Renal cortex interstitium (tissue), 15 donors: ENCODE measurements around the gene B4GALT2. TPM values are rescaled to one million over a fixed set of nuclear protein-coding genes. Genes with fewer than 3 reads are reported as not detected.

ENCODE experiments used
- DNase-seq, 11 donors: peaks; one replicate each; pipeline ENCODE4 v3.0.0-alpha.2; 2013; ENCODE audit warnings: low read depth in 9 of 11, low spot score in 4 of 11; ENCODE audit errors: extremely low read depth in 1 of 11
- long read RNA-seq, 16 experiments: transcript quantifications; one replicate each; lab custom pipeline, GENCODE V29; 2026
- polyA plus RNA-seq, 3 donors: library from polyadenylated mRNA; unstranded; fragments of 120-200 nt; gene quantifications; one replicate each; pipeline ENCODE4 v1.2.1, GENCODE V29; 2013; ENCODE audit not compliant: insufficient read length in 3 of 3

Gene B4GALT2, protein sequence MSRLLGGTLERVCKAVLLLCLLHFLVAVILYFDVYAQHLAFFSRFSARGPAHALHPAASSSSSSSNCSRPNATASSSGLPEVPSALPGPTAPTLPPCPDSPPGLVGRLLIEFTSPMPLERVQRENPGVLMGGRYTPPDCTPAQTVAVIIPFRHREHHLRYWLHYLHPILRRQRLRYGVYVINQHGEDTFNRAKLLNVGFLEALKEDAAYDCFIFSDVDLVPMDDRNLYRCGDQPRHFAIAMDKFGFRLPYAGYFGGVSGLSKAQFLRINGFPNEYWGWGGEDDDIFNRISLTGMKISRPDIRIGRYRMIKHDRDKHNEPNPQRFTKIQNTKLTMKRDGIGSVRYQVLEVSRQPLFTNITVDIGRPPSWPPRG
- 10 to 100 TPM; 29.5 to 46.9 (median 38.4) TPM for polyA plus RNA-seq
- long read RNA-seq, donor 1, transcript B4GALT2-203 (7 exons, 2,203 nt): major isoform, 14 of 14 reads
- long read RNA-seq, donor 1, partial matches to known transcripts: 0 of 14 reads
- long read RNA-seq, donor 1, other reads (novel, unspliced or antisense): 0 of 14 reads
- long read RNA-seq, donor 2, transcript B4GALT2-203 (7 exons, 2,203 nt): major isoform, 11 of 11 reads
- long read RNA-seq, donor 2, partial matches to known transcripts: 0 of 11 reads
- long read RNA-seq, donor 2, other reads (novel, unspliced or antisense): 0 of 11 reads
- long read RNA-seq, donor 3, transcript B4GALT2-203 (7 exons, 2,203 nt): major isoform, 18 of 29 reads
- long read RNA-seq, donor 3, partial matches to known transcripts: 9 of 29 reads
- long read RNA-seq, donor 3, other reads (novel, unspliced or antisense): 0 of 29 reads
- long read RNA-seq, donor 4, transcript B4GALT2-203 (7 exons, 2,203 nt): major isoform, 12 of 19 reads
- long read RNA-seq, donor 4, partial matches to known transcripts: 7 of 19 reads
- long read RNA-seq, donor 4, other reads (novel, unspliced or antisense): 0 of 19 reads
- long read RNA-seq, donor 5: 0 reads
- long read RNA-seq, donor 6, transcript B4GALT2-203 (7 exons, 2,203 nt): major isoform, 11 of 12 reads
- long read RNA-seq, donor 6, partial matches to known transcripts: 0 of 12 reads
- long read RNA-seq, donor 6, other reads (novel, unspliced or antisense): 0 of 12 reads
- long read RNA-seq, donor 7, transcript B4GALT2-203 (7 exons, 2,203 nt): major isoform, 9 of 33 reads
- long read RNA-seq, donor 7, partial matches to known transcripts: 22 of 33 reads
- long read RNA-seq, donor 7, other reads (novel, unspliced or antisense): 0 of 33 reads
- long read RNA-seq, donor 8, transcript B4GALT2-203 (7 exons, 2,203 nt): major isoform, 26 of 33 reads
- long read RNA-seq, donor 8, partial matches to known transcripts: 7 of 33 reads
- long read RNA-seq, donor 8, other reads (novel, unspliced or antisense): 0 of 33 reads
- long read RNA-seq, donor 9, transcript B4GALT2-203 (7 exons, 2,203 nt): major isoform, 8 of 18 reads
- long read RNA-seq, donor 9, partial matches to known transcripts: 9 of 18 reads
- long read RNA-seq, donor 9, other reads (novel, unspliced or antisense): 0 of 18 reads
- long read RNA-seq, donor 10, transcript B4GALT2-203 (7 exons, 2,203 nt): major isoform, 13 of 22 reads
- long read RNA-seq, donor 10, partial matches to known transcripts: 9 of 22 reads
- long read RNA-seq, donor 10, other reads (novel, unspliced or antisense): 0 of 22 reads
- long read RNA-seq, donor 11, transcript B4GALT2-203 (7 exons, 2,203 nt): major isoform, 12 of 19 reads
- long read RNA-seq, donor 11, partial matches to known transcripts: 7 of 19 reads
- long read RNA-seq, donor 11, other reads (novel, unspliced or antisense): 0 of 19 reads
- long read RNA-seq, donor 12, partial matches to known transcripts: 0 of 1 reads
- long read RNA-seq, donor 12, other reads (novel, unspliced or antisense): 0 of 1 reads
- long read RNA-seq, donor 13, transcript B4GALT2-203 (7 exons, 2,203 nt): major isoform, 19 of 51 reads
- long read RNA-seq, donor 13, partial matches to known transcripts: 32 of 51 reads
- long read RNA-seq, donor 13, other reads (novel, unspliced or antisense): 0 of 51 reads
- long read RNA-seq, donor 14, transcript B4GALT2-203 (7 exons, 2,203 nt): major isoform, 16 of 17 reads
- long read RNA-seq, donor 14, partial matches to known transcripts: 0 of 17 reads
- long read RNA-seq, donor 14, other reads (novel, unspliced or antisense): 0 of 17 reads
- long read RNA-seq, donor 15, partial matches to known transcripts: 0 of 3 reads
- long read RNA-seq, donor 15, other reads (novel, unspliced or antisense): 0 of 3 reads
- long read RNA-seq, donor 16, transcript B4GALT2-203 (7 exons, 2,203 nt): major isoform, 33 of 61 reads
- long read RNA-seq, donor 16, partial matches to known transcripts: 28 of 61 reads
- long read RNA-seq, donor 16, other reads (novel, unspliced or antisense): 0 of 61 reads

DNA sequence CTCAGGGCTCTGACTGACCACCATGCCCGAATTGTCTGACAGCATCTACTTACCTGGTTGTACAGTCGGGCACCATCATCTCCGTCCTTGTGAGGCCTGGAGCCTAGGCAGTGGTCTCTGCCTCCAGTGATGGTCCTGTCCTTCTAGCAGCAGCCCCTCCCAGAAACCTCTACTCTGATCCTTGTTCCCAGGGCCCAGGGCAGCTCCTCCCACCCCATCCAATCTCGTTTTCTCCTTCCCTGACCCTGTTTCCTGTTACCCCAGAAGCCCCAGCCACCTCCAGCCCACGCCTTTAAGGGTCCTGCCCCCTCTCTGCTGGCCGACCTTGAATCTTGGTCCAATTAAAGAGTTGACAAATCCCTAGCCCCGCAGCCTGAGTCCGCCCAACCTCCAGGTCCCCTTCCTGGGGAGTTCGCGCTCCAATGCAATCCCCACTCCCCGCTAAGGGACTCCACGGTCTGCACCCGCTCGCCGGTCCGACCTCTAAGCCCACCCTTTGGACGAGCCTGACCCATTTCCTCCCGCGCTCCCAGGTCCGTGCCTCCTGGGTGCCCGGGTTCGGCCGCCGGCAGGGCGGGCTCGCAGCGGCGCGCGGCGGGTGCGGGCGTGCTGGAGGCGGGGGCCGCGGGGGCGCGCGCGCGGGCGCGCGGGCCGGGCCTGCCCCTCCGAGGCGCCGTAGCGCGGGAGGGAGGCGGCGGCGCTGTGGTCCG is at the start of gene B4GALT2:
B4GALT2 (plus strand) TSS at position 660 of the 710 bp plus-strand sequence. CDS start 1,951 bp downstream, outside the sequence.
- DNase-seq: no peak

DNA sequence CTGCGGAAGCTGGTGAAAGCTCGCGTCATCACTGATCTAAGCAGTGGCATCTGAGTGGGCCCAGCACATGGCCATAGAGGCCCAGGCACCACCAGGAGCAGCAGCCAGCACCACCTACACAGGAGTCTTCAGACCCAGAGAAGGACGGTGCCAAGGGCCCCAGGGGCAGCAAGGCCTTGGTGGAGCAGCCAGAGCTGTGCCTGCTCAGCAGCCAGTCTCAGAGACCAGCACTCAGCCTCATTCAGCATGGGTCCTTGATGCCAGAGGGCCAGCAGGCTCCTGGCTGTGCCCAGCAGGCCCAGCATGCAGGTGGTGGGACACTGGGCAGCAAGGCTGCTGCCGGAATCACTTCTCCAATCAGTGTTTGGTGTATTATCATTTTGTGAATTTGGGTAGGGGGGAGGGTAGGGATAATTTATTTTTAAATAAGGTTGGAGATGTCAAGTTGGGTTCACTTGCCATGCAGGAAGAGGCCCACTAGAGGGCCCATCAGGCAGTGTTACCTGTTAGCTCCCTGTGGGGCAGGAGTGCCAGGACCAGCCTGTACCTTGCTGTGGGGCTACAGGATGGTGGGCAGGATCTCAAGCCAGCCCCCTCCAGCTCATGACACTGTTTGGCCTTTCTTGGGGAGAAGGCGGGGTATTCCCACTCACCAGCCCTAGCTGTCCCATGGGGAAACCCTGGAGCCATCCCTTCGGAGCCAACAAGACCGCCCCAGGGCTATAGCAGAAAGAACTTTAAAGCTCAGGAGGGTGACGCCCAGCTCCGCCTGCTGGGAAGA is 48.7 kb upstream of the B4GALT2 start:
- no peak for DNase-seq

DNA sequence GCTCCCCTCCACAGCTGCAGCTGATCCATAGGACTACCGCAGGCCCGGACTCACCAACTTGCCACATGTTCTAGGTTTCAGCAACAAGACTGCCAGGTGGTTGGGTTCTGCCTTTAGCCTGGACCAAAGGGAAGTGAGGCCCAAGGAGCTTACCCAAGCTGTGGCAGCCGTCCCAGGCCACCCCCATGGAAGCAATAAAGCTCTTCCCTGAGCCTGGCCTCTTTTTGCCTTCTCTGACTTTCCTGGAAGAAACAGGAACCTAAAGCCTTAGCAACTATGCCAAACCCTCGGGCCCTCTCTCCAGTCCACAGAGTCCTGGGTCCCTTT is 48.1 kb upstream of the B4GALT2 start:
- DNase-seq: no peak

DNA sequence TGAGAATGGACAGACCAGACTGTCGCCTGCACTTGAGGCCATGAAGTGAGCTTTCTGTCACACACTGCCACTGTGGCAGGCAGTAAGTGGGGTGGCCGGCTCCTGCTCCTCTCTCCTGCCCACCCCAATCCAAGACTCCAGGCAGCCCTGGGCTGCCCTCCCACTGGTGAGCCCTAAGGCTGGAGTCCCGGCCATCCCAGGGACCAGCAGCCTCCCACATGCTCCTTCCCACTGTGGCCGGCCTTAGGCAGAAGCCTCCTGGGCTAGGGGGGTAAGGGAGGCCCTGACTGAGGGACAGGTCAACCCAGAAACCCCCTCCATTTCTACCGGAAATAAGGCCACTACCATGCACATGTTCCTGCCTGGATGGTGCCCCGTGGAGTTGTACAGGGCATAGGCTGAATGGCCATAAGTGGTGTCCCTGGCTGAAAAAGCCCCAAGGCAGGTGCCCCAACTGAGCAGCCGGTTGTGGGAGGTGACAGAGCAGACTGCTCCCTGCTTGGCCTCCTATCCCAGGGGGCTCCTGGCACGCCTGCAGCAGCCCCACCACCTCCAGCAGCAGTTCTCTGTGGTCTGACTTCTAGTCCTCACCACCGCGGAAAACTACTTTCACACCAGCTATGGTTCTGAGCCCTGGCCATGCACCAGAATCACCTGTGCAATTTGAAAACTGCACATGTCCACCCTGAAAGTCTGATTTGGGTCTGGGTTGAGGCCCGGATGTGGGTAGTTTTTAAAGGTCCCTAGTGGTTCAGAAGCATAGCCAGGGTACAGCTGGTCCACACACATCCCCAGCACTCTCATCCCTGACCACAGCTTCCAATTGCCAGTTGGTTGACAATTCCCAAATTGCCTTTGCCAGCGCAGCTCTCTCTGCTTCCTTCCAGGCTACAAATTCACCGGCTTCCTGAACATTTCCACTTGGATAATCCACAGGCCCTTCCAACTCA is 47.0 kb upstream of the B4GALT2 start:
- DNase-seq: no peak

- DNase-seq: no peak
Measured at GRCh38 chr1:43932786-43933385, 46.1 kb upstream of the B4GALT2 start.

GRCh38 chr1:43933386-43934100 is 45.5 kb upstream of the B4GALT2 start, which contains the start of gene ARTN:
TSS of gene ARTN (plus strand) at chr1:43933801. CDS start at chr1:43935657, 1,856 bp downstream.
- DNase-seq: no peak

- peak in 3 of 11 donors; percentile 51 to 66 (median 56) for DNase-seq
Measured at GRCh38 chr1:43934101-43934985, 44.7 kb upstream of the B4GALT2 start.

- DNase-seq: no peak
Measured at GRCh38 chr1:43934986-43935324, 44.1 kb upstream of the B4GALT2 start.

DNA sequence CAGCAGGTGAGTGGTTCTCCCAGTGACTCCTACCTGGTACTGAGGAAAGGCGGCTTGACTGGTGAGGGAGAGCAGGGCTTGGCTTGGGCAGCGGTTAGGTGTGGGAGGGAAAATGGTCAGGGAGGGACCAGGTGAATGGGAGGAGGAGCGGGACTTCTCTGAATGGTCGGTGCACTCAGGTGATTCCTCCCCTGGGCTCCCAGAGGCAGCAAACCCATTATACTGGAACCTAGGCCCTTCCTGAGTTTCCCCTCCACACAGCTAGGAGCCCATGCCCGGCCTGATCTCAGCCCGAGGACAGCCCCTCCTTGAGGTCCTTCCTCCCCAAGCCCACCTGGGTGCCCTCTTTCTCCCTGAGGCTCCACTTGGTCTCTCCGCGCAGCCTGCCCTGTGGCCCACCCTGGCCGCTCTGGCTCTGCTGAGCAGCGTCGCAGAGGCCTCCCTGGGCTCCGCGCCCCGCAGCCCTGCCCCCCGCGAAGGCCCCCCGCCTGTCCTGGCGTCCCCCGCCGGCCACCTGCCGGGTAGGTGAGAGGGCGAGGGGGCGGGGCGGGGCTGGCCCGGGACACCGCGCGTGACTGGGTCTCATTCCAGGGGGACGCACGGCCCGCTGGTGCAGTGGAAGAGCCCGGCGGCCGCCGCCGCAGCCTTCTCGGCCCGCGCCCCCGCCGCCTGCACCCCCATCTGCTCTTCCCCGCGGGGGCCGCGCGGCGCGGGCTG is 43.1 kb upstream of the B4GALT2 start:
- no peak for DNase-seq

DNA sequence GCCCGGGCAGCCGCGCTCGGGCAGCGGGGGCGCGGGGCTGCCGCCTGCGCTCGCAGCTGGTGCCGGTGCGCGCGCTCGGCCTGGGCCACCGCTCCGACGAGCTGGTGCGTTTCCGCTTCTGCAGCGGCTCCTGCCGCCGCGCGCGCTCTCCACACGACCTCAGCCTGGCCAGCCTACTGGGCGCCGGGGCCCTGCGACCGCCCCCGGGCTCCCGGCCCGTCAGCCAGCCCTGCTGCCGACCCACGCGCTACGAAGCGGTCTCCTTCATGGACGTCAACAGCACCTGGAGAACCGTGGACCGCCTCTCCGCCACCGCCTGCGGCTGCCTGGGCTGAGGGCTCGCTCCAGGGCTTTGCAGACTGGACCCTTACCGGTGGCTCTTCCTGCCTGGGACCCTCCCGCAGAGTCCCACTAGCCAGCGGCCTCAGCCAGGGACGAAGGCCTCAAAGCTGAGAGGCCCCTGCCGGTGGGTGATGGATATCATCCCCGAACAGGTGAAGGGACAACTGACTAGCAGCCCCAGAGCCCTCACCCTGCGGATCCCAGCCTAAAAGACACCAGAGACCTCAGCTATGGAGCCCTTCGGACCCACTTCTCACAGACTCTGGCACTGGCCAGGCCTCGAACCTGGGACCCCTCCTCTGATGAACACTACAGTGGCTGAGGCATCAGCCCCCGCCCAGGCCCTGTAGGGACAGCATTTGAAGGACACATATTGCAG is 42.4 kb upstream of the B4GALT2 start:
- no peak for DNase-seq

DNA sequence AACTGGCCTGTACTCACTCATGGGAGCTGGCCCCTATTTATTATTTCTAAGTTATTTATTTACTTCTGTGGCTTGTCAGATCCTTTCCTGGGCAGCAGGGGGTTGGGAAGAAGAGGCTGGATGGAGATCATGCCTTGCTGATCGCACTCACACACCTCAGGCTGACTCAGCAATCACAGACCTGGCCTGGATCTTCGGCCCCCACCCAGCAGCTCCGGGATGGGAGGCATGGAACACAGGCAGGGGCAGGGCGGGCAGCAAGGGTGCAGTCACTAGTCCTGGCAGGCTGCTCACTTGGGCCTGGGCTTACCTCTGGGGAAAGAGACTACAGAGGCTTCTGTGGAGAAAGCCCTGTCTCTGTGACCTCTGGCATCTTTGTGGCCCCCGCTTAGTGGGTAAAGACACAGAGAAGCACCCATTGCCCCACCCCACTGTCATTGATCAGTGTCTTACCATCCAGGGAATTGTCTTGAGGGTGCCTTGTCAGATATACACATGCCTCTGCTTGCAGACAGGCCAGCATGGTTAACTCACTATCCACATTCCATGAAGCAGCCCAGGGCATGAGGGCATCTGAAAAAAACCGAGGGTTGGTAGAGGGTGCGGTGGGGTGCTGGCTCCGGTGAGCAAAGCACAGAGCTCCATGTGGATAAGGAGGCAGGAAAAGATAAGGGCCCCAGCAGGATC is 41.7 kb upstream of the B4GALT2 start:
- no peak for DNase-seq
